HG02943 (cell line): ENCODE data around the gene HACD4.
"Not testable (repeated sequence)": the region's sequence is repeated elsewhere in the genome, so short reads cannot be mapped to it uniquely, and the experiment has no call there.

ENCODE experiments used
- ATAC-seq: cut with Tn5 transposase; IDR thresholded peaks from one replicate; pipeline ENCODE4 v1.9.1; 2021; ENCODE audit warnings: mild to moderate bottlenecking, low read depth, moderate library complexity; ENCODE audit not compliant: unreplicated experiment

Gene HACD4

DNA sequence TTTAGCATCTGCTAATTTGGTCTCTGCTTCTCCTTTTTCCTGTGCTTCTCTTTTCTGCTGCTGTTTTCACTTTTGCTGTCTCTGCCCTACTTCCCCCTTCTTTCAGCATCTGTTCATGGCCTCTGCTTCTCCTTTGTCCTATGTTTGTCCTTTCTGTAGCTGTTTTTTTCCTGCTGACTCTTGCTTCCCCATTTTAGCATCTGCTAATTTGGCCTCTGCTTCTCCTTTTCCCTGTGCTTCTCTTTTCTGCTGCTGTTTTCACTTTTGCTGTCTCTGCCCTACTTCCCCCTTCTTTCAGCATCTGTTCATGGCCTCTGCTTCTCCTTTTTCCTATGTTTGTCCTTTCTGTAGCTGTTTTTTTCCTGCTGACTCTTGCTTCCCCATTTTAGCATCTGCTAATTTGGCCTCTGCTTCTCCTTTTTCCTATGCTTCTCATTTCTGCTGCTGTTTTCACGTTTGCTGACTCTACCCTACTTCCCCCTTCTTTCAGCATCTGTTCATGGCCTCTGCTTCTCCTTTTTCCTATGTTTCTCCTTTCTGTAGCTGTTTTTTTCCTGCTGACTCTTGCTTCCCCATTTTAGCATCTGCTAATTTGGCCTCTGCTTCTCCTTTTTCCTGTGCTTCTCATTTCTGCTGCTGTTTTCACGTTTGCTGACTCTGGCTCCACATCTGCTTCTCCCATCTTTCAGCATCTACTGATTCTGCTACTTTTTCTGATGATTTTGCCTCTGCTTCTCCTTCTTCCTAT, 57.1 kb downstream of the HACD4 start:
- not testable (repeated sequence) for ATAC-seq

DNA sequence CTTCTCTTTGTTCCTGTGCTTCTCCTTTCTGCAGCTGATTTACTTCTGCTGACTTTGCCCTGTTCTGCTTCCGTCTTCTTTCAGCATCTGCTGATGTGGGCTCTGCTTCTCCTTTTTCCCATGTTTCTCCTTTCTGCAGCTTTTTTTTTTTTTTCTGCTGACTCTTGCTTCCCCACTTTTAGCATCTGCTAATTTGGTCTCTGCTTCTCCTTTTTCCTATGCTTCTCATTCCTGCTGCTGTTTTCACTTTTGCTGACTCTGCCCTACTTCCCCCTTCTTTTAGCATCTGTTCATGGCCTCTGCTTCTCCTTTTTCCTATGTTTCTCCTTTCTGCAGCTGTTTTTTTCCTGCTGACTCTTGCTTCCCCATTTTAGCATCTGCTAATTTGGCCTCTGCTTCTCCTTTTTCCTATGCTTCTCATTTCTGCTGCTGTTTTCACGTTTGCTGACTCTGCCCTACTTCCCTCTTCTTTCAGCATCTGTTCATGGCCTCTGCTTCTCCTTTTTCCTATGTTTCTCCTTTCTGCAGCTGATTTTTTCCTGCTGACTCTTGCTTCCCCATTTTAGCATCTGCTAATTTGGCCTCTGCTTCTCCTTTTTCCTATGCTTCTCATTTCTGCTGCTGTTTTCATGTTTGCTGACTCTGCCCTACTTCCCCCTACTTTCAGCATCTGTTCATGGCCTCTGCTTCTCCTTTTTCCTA, 58.0 kb downstream of the HACD4 start:
- not testable (repeated sequence) for ATAC-seq

DNA sequence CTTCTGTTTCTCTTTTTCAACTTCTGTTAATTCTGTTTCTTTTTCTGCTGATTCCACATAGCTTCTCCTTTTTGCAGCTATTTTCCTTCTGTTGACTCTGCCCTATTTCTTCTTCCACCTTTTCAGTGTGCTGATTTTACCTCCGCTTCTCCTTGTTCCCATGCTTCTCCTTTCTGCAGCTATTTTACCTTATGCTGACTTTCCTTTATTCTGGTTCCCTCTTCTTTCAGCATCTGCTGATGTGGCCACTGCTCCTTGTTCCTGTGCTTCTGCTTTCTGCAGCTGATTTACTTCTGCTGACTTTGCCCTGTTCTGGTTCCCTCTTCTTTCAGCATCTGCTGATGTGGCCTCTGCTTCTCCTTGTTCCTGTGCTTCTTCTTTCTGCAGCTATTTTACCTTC, 58.8 kb downstream of the HACD4 start:
- no peak for ATAC-seq

DNA sequence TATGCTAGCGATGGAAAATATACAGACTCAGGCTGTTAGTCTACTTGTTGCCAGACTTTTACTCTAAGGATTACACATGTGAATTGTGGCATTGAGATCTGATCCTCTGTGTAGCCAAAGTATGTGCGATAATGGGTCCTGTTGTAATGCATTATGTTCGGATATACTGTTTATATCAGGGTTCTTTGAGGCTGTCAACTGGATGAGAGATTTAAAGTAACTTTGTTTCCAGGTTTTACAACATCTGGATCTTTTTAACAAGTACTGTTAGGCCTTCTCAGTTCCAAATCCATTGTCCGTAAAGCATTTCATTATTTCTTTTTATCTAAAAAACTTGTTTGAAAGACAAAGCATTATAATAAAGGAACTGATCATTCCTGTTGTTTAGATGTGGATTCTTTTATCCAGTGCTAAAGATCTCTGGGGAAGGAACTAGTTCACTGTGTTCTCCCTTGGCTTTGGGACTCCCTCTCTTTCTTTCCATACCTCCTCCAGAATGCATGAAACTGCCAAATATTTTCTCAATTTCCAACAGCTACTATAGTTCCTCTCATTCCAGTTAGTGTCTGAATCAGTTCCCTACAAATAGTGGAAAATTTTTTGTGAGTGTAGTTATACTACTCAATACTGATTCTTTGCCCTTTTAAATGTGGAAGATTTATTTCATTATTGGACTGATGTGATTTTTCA, 68.8 kb downstream of the HACD4 start:
- ATAC-seq = no peak

DNA sequence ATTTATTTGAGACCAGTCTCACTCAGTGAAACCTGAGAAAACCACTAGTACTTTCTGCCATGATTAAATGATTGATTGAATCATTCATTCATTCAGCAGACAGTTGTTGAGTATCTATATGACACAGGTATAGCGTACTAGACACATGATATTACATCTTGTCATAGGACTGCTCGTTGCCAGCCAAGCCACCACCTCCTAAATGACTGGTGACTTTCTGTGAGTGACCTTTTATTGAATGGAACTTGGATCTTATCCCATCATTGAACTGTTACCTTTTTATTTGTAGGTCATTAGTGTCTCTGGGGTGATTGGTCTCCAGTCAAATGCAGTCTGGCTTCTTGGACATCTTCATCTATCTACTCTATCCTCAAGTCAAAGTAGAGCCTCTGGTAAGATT, 80.7 kb downstream of the HACD4 start:
- no peak for ATAC-seq
